Dedifferentiated amniotic fluid mesenchymal stem cell (primary cell): ENCODE data around the gene SEMA3E.
"Not testable (repeated sequence)": the region's sequence is repeated elsewhere in the genome, so short reads cannot be mapped to it uniquely, and the experiment has no call there.

Experiments
- DNase-seq: peaks from one replicate; pipeline ENCODE4 v3.0.0-alpha.2; 2016; ENCODE audit errors: extremely low spot score

SEMA3E gene

GRCh38 chr7:83559887-83560286 is 89.1 kb downstream of the SEMA3E start:
- DNase-seq = no peak

- not testable (repeated sequence) for DNase-seq
These were observed 96.4 kb downstream of the SEMA3E start for GRCh38 chr7:83552556-83552955.

GRCh38 chr7:83550100-83550499 is 98.8 kb downstream of the SEMA3E start:
- peak; percentile 70 for DNase-seq

GRCh38 chr7:83548250-83548649 is 100.7 kb downstream of the SEMA3E start:
- DNase-seq = no peak

- DNase-seq = no peak
These were observed 101.4 kb downstream of the SEMA3E start for GRCh38 chr7:83547526-83547925.

GRCh38 chr7:83546586-83546985 is 102.4 kb downstream of the SEMA3E start:
- no peak for DNase-seq

GRCh38 chr7:83541187-83541960 is 107.6 kb downstream of the SEMA3E start:
- no peak for DNase-seq

GRCh38 chr7:83534488-83534887 is 114.5 kb downstream of the SEMA3E start:
- DNase-seq = no peak

GRCh38 chr7:83532219-83532618 is 116.7 kb downstream of the SEMA3E start:
- DNase-seq = no peak

GRCh38 chr7:83531766-83532165 is 117.2 kb downstream of the SEMA3E start:
- DNase-seq = no peak

GRCh38 chr7:83528925-83529423 is 120.0 kb downstream of the SEMA3E start:
- DNase-seq = no peak

GRCh38 chr7:83524277-83525075 is 124.5 kb downstream of the SEMA3E start:
- DNase-seq = no peak

- DNase-seq = no peak
These were observed 128.2 kb downstream of the SEMA3E start for GRCh38 chr7:83520726-83521125.

GRCh38 chr7:83519240-83519639 is 129.7 kb downstream of the SEMA3E start:
- no peak for DNase-seq

- DNase-seq = no peak
These were observed 131.8 kb downstream of the SEMA3E start for GRCh38 chr7:83517035-83517700.

- no peak for DNase-seq
These were observed 134.0 kb downstream of the SEMA3E start for GRCh38 chr7:83514977-83515376.

GRCh38 chr7:83509255-83510021 is 139.5 kb downstream of the SEMA3E start:
- DNase-seq = no peak

GRCh38 chr7:83504330-83504729 is 144.6 kb downstream of the SEMA3E start:
- no peak for DNase-seq

- DNase-seq = no peak
These were observed 146.3 kb downstream of the SEMA3E start for GRCh38 chr7:83502636-83503035.

GRCh38 chr7:83494683-83495082 is 154.3 kb downstream of the SEMA3E start:
- DNase-seq = no peak

GRCh38 chr7:83492802-83493201 is 156.1 kb downstream of the SEMA3E start:
- DNase-seq = no peak

- DNase-seq = no peak
These were observed 161.1 kb downstream of the SEMA3E start for GRCh38 chr7:83487801-83488200.
